ENCODE data around the gene CD58. TPM values are rescaled to one million over a fixed set of nuclear protein-coding genes. Genes with fewer than 3 reads are reported as not detected.

Gene CD58
- total RNA-seq, 4 donors from 2014 or later: 14.3 to 32.4 (median 24.8) TPM

- H3K9me3 ChIP-seq: no peaks in the 10 kb centered on the region
- H3K4me3 ChIP-seq: no peak overlapping the region
- H3K27me3 ChIP-seq: no peaks in the 10 kb centered on the region
- H3K27ac ChIP-seq: no peak overlapping the region
- 87 to 94% methylated on average over 4 of the region's 4 CpGs for WGBS, 2 donors (ENCODE audit: low coverage in 1 of 2)
- H3K4me1 ChIP-seq: peaks cover 0 to 8% (median 0%) of the 10 kb centered on the region in 3 donors
- no peak for ATAC-seq
- TF ChIP-seq EP300 (IDR thresholded peaks at IDR 0.05) (no peak), POLR2A (IDR thresholded peaks at IDR 0.05) (no peak), CTCF (IDR thresholded peaks at IDR 0.05) (no peak)
- no peaks in the 10 kb centered on the region for H3K36me3 ChIP-seq
Observed at GRCh38 chr1:116560704-116561490, 9.9 kb downstream of the CD58 start.

GRCh38 chr1:116559304-116559761 lies 11.5 kb downstream of the CD58 start:
- Histone ChIP-seq H3K27ac (no peak overlapping the region), H3K4me1 (peaks cover 0 to 21% (median 0%) of the 10 kb centered on the region in 3 donors), H3K9me3 (no peaks in the 10 kb centered on the region), H3K27me3 (no peaks in the 10 kb centered on the region), H3K4me3 (no peak overlapping the region), H3K36me3 (no peaks in the 10 kb centered on the region)
- WGBS, 2 donors (ENCODE audit: low coverage in 1 of 2): 85 to 98% methylated on average over 5 to 6 of the region's 8 CpGs
- no peak for TF ChIP-seq POLR2AphosphoS5 (IDR thresholded peaks at IDR 0.05)
- no peak for TF ChIP-seq CTCF (IDR thresholded peaks at IDR 0.05)
- TF ChIP-seq POLR2A (IDR thresholded peaks at IDR 0.05): no peak
- no peak for TF ChIP-seq EP300 (IDR thresholded peaks at IDR 0.05)
- ATAC-seq: no peak

GRCh38 chr1:116558571-116558970 lies 12.3 kb downstream of the CD58 start:
- ATAC-seq: no peak
- WGBS, 2 donors (ENCODE audit: low coverage in 1 of 2): 70 to 100% methylated on average over 1 of the region's 1 CpG
- no peak for TF ChIP-seq POLR2AphosphoS5 (IDR thresholded peaks at IDR 0.05)
- no peak for TF ChIP-seq CTCF (IDR thresholded peaks at IDR 0.05)
- no peak for TF ChIP-seq EP300 (IDR thresholded peaks at IDR 0.05)
- no peak for TF ChIP-seq POLR2A (IDR thresholded peaks at IDR 0.05)

GRCh38 chr1:116558140-116558549 lies 12.7 kb downstream of the CD58 start:
- Histone ChIP-seq H3K27me3 (no peaks in the 10 kb centered on the region), H3K4me1 (peaks cover 0 to 21% (median 0%) of the 10 kb centered on the region in 3 donors), H3K9me3 (no peaks in the 10 kb centered on the region), H3K36me3 (no peaks in the 10 kb centered on the region), H3K4me3 (no peak overlapping the region), H3K27ac (no peak overlapping the region)
- 79 to 96% methylated on average over 3 to 4 of the region's 4 CpGs for WGBS, 2 donors (ENCODE audit: low coverage in 1 of 2)
- no peak for TF ChIP-seq POLR2A (IDR thresholded peaks at IDR 0.05)
- TF ChIP-seq EP300 (IDR thresholded peaks at IDR 0.05): no peak
- no peak for TF ChIP-seq CTCF (IDR thresholded peaks at IDR 0.05)
- TF ChIP-seq POLR2AphosphoS5 (IDR thresholded peaks at IDR 0.05): no peak
- ATAC-seq: no peak

More at GRCh38 chr1:116558571-116558970, 12.3 kb downstream of the CD58 start:
- Histone ChIP-seq H3K9me3 (no peaks in the 10 kb centered on the region), H3K36me3 (no peaks in the 10 kb centered on the region), H3K27me3 (no peaks in the 10 kb centered on the region), H3K4me3 (no peak overlapping the region), H3K27ac (no peak overlapping the region), H3K4me1 (peaks cover 0 to 21% (median 0%) of the 10 kb centered on the region in 3 donors)
